Stimulated activated naive CD4-positive, alpha-beta T cell (primary cell): ENCODE results near the gene ZNF786.
A peak's percentile ranks its signal among the peaks of the same experiment; 100 is the strongest.
"Not testable (repeated sequence)": the region's sequence is repeated elsewhere in the genome, so short reads cannot be mapped to it uniquely, and the experiment has no call there.

ENCODE experiments used
- DNase-seq, 6 experiments: peaks; one replicate each; lab custom pipeline; 2025; lab: John Stamatoyannopoulos, UW

Gene ZNF786

GRCh38 chr7:149084407-149084806 is 6.1 kb downstream of the ZNF786 start:
- DNase-seq = no peak

DNA sequence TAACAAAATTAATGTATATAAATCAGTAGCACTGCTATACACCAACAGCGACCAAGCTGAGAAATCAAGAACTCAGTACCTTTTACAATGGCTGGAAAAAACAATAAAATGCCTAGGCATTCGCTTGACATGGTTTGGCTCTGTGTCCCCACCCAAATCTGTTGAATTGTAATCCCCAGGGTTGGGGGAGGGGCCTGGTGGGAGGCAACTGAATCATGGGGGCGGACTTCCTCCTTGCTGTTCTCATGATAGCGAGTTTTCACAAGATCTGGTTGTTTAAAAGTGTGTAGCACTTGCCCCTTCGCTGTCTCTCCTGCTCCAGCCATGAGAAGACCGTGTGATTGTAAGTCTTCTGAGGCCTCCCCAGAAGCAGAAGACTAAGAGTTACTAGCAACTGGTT is 8.6 kb downstream of the ZNF786 start:
- no peak for DNase-seq

DNA sequence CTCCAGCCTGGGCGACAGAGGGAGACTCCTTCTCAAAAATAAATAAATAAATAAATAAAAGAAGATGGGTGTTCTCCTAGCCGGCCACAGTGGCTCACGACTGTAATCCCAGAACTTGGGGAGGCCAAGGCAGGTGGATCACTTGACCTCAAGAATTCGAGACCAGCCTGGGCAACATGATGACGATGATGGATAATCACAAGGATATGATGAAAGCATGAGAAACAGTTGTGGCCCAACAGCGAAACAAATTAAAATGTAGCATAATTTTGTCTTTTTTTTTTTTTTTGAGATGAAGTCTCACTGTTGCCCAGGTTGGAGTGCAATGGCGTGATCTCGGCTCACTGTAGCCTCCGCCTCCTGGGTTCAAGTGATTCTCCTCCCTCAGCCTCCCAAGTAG is 12.9 kb downstream of the ZNF786 start:
- no peak for DNase-seq

DNA sequence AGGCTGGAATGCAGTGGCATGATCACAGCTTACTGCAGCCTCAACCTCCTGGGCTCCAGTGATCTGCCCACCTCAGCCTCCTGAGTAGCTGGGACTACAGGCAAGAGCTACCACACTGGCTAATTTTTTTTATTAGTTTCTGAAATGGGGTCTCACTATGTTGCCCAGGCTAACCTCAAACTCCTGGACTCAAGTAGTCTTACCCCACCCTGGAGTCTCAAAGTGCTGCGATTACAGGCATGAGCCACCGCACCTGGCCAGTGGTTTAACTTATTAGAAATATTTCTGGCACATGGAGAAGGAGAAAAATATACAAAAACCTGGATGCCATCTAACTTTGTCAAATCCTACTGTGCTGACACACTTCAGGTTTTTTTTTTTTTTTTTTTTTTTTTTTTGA is 15.2 kb downstream of the ZNF786 start:
- no peak for DNase-seq

DNA sequence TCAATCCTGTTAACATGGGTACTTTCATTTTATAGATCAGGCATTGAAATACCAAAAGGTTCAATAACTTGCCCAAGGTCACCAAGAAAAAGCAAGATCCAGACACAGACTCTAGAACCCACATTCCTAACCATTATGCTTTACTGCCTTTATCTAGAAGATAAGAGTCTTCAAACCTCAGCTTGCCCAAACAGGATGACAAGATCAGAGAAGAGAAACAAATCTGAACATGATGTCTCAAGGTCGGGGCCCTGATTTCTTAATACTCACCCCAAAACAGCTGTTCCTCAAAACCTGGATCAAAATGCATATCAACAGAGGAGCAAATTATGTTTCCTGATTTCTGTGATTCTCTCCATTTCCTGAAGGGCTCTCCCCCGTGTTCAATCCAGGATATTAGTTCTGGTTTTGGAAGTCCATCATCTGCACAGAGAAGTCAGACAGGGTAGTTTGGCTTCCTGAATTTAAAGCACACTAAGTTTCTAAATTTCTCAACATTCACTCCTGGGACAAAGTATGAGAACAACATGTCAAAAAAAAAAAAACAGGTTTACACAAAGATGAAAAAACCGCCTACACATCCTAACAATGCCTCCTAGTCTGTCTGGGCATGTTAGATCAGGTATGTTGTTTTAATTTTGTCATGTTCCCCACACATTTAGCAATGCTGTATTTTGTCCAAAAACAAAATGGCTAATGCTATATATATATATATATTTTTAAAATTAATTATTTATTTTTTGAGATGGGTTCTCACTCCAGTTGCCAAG is 16.2 kb downstream of the ZNF786 start:
- no peak for DNase-seq

DNA sequence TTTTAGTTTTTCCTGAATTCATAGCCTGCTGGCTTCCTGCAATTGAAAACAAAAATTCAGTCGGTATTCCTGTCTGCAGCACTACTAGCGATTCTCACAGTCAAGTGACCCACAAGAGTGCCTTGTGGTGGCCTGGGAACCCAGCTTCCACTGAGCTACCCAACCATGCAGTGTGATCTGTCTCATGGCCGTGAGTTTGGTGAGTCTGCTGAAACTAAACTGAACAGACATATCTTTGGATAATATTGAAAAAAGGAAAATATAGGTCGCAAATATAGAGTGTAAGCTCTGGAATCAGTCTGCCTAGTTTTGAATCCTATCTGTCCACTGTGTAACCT is 18.1 kb downstream of the ZNF786 start:
- DNase-seq = no peak

- peak in 4 of 6 experiments; percentile 19 to 52 (median 28) for DNase-seq
Observed at GRCh38 chr7:149071641-149072437, 18.7 kb downstream of the ZNF786 start.

GRCh38 chr7:149071182-149071635 is 19.3 kb downstream of the ZNF786 start:
- no peak for DNase-seq

GRCh38 chr7:149070372-149071125 is 20.0 kb downstream of the ZNF786 start:
- no peak for DNase-seq

GRCh38 chr7:149067869-149068268 is 22.6 kb downstream of the ZNF786 start:
- peak in 1 of 6 experiments; percentile 7 for DNase-seq

DNA sequence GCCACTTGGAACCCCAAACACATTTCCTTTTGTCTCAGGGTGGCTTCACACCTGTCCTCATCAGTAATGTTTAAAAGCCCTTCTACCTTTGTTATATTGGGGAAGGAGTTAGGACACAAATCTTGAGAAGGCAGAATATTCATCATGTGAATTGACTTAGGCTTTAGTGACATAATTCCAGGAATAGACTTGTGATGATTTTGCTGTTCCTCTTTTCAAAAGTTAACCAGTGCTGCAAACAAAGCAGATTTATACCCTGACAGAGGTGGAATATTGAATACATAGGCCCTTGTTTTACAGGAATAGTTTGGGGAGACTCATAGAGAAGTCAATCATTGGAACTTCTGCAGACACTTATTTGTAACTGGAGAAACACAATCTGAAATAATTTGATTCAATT is 27.0 kb downstream of the ZNF786 start:
- DNase-seq = no peak

DNA sequence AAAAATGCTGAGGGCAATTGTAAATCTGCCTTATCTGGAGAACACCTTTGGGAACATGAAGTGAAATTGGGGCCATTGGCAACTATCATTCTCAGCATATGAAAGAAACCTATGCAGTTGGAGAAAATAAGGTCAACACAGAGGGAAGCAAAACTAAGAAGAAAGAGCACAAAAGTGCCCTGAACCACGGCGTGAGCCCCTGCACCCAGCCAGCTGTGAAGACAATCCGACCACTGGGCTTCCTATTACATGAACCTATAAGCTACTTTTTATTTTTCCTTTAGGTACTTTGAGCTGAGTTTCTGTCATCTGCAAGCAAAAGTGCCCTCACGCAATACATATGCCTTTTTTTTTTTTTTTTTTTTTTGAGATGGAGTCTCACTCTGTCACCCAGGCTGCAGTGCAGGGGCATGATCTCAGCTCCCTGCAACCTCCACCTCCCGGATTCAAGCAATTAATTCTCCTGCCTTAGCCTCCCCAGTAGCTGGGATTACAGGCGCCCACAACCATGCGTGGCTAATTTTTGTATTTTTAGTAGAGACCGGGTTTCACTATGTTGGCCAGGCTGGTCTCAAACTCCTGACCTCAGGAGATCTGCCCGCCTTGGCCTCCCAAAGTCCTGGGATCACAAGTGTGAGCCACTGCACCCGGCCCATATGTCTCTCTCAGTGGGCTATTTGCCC is 28.2 kb downstream of the ZNF786 start:
- DNase-seq = not testable (repeated sequence)

DNA sequence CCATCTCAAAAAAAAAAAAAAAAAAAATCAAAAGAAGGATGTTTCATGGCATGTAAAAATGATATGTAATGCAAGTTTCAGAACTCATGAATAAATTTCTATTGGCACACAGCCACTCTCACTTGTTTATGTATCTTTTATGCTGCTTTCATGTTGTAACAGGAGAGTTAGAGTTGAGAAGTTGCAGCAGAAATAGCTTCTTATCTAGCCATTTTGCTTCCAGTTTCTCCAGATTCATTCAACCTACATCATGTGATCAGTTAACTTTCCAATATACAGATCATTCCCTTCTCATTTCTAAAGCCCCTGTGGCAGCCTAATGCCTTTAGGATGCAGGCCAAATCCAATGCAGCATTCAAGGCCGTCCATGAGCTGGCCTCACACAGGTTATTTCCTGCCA is 30.4 kb downstream of the ZNF786 start:
- DNase-seq = no peak

GRCh38 chr7:149053885-149054284 is 36.6 kb downstream of the ZNF786 start:
- DNase-seq = no peak

DNA sequence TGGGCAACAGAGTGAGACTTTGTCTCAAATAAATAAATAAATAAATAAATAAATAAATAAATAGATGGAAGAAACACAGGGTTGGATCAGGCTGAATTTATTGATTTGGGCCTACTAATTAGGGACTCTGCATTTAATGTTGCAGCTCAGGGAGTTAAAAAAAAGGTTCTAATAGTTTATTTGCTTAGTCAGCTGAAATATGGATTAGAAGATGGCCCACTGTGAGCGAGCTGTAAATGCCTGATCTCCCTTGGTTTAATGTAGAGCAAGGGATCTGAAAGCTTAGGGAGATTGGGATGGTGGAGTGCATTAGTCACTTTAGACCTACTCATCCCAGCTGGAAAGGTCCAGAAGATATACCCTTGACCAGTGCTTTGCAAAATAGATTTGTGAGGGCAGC is 37.1 kb downstream of the ZNF786 start:
- no peak for DNase-seq

DNA sequence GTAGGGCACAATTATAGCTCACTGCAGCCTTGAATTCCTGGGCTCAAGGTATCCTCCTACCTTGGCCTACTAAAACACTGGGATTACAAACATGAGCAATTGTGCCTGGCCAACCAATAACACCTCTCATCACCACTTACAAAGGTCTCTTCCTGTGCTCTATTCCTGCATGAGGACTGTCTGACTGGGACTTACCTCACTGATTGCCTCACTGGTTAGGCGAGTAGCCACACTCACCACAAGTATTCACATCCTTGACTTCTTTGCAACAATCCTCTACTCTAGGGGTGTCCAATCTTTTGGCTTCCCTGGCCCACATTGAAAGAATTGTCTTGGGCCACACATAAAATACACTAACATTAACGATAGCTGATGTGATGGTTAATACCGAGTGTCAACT is 39.6 kb downstream of the ZNF786 start:
- no peak for DNase-seq

GRCh38 chr7:149048805-149049204 is 41.7 kb downstream of the ZNF786 start:
- DNase-seq = no peak

GRCh38 chr7:149046416-149046815 is 44.1 kb downstream of the ZNF786 start:
- no peak for DNase-seq

DNA sequence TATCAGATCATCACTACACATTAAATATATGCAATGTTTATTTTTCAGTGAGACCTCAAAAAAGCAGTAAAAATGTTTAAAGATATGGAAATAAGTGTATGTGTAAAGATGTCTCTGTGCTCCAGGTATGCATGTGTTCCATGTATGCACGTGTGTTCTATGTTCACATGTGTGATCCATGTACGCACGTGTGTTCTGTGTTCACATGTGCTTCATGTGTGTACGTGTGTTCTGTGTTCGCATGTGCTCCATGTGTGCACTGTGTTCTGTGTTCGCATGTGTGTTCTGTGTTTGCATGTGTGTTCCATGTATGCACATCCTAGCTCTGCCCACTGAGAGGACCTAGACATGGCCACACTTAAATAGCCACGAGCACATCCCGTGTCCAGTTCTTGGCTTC is 46.6 kb downstream of the ZNF786 start:
- no peak for DNase-seq

- no peak for DNase-seq
Observed at GRCh38 chr7:149041350-149041749, 49.2 kb downstream of the ZNF786 start.

GRCh38 chr7:149038641-149039040 is 51.9 kb downstream of the ZNF786 start:
- not testable (repeated sequence) for DNase-seq

DNA sequence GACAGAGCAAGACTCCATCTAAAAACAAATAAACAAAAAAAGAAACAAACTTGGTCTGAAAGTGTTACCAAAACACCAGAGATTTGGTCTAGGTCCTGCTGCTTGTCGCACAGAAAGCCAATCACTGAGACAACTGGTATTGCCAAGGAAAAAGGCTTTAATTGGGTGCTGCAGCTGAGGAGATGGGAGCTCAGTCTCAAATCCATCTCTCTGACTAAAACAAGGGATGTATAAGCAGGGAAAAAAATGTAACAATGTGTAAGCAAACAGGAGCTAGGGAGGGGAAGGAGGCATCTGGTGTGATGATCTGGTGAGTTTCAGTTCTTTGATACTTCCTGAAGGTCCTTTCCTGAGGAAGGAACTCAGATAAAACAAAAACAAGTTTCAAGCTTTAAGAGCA is 53.8 kb downstream of the ZNF786 start:
- no peak for DNase-seq
